Measurements from ENCODE around the gene KAT6B.

GRCh38 chr10:74799721-74800221 lies 26.6 kb upstream of the KAT6B start:
- peak; percentile 60; the same call in 1 of the 2 replicates for TF ChIP-seq SIN3A (IDR thresholded peaks at IDR 0.05; ENCODE audit: borderline replicate concordance, insufficient read depth, low read length)
- TF ChIP-seq REST (IDR thresholded peaks at IDR 0.05; ENCODE audit: insufficient read depth in 1 of 2, low read depth in 2 of 2, low read length in 2 of 2): peak in 1 of 2 experiments; percentile 40; a peak in 1 of 4 replicates
- TF ChIP-seq TAF1 (IDR thresholded peaks at IDR 0.05; ENCODE audit: borderline replicate concordance, insufficient read depth, low read length): no peak
